HepG2 (cell line): ENCODE results near the gene HYAL1. TPM values are rescaled to one million over a fixed set of nuclear protein-coding genes. Genes with fewer than 3 reads are reported as not detected.

Source experiments
- DMAP1 ChIP-seq: IDR thresholded peaks from 2 replicates; pipeline ENCODE4 v1.6.1; 2016
- GATA4 ChIP-seq: sonication (generic); IDR thresholded peaks from 2 replicates; pipeline ENCODE4 v1.6.1; 2016; ENCODE audit warnings: antibody characterized with exemption, low read depth, borderline replicate concordance
- HOXA7 ChIP-seq: sonication (generic); formaldehyde crosslinking; IDR thresholded peaks from 2 replicates; pipeline ENCODE4 v1.8.1; 2022; ENCODE audit warnings: mild to moderate bottlenecking, missing genetic modification reagents, moderate library complexity
- KDM5A ChIP-seq: fragments of 200-600 bp; sonication (generic); IDR thresholded peaks from 2 replicates; pipeline ENCODE4 v1.7.0; 2018; ENCODE audit warnings: antibody characterized with exemption, mild to moderate bottlenecking, low read length, borderline replicate concordance
- MAFK ChIP-seq, 2 experiments: IDR thresholded peaks in 1 of 2; conservative IDR thresholded peaks in 1 of 2; 2 replicates each; pipeline ENCODE4 v1.6.1; 2011; ENCODE audit warnings: improper control_type of control experiment in 2 of 2, low read length in 2 of 2
- MIER2 ChIP-seq: IDR thresholded peaks from 2 replicates; pipeline ENCODE4 v1.6.1; 2016; ENCODE audit warnings: missing biosample characterization, missing genetic modification reagents
- PAX8 ChIP-seq: sonication (generic); formaldehyde crosslinking; IDR thresholded peaks from 2 replicates; pipeline ENCODE4 v1.8.0; 2022; ENCODE audit warnings: mild to moderate bottlenecking, missing genetic modification reagents, borderline replicate concordance
- POLR2AphosphoS5 ChIP-seq: IDR thresholded peaks from 2 replicates; pipeline ENCODE4 v1.6.1; 2012; ENCODE audit warnings: low read depth, low read length
- TCF12 ChIP-seq, 2 experiments: fragments of 450-650 bp in 1 of 2; sonication (generic) in 1 of 2; formaldehyde crosslinking in 1 of 2; IDR thresholded peaks; 2 replicates each; pipeline versions ENCODE4 v1.6.1 to v1.8.0; 2017 to 2022; ENCODE audit warnings: antibody characterized with exemption in 1 of 2, mild to moderate bottlenecking in 1 of 2, missing genetic modification reagents in 1 of 2, moderate library complexity in 1 of 2
- TP53 ChIP-seq: sonication (generic); formaldehyde crosslinking; conservative IDR thresholded peaks from 2 replicates; pipeline ENCODE4 v1.4.0; 2020; ENCODE audit warnings: missing genetic modification reagents
- ZBTB7B ChIP-seq: sonication (generic); formaldehyde crosslinking; IDR thresholded peaks from 2 replicates; pipeline ENCODE4 v1.4.0; 2020; ENCODE audit warnings: missing genetic modification reagents
- ZKSCAN8 ChIP-seq: IDR thresholded peaks from 2 replicates; pipeline ENCODE4 v1.6.1; 2016; ENCODE audit warnings: borderline replicate concordance, missing genetic modification reagents, missing compliant biosample characterization
- ZNF546 ChIP-seq: sonication (generic); formaldehyde crosslinking; conservative IDR thresholded peaks from 2 replicates; pipeline ENCODE4 v1.8.1; 2023; ENCODE audit warnings: mild to moderate bottlenecking, missing genetic modification reagents
- ZSCAN9 ChIP-seq: IDR thresholded peaks from 2 replicates; pipeline ENCODE4 v1.6.1; 2016; ENCODE audit warnings: borderline replicate concordance
- polyA plus RNA-seq, 8 experiments: library from polyadenylated mRNA; depleted of rRNA in 3 of 8; stranded (reverse) in 7 of 8; unstranded in 1 of 8; fragments of >200 nt; fragmentation: Illumina TruSeq in 4 of 8; extraction: Trizol in 4 of 8; gene quantifications; 2 replicates each; pipeline versions ENCODE4 v1.2.1 to v1.2.3, GENCODE V29; 2011 to 2016; ENCODE audit warnings: low read depth in 4 of 8, missing spikeins in 1 of 8, mixed read lengths in 1 of 8; ENCODE audit not compliant: insufficient read depth in 1 of 8
- total RNA-seq, 5 experiments: library from RNA; depleted of rRNA; stranded (reverse); fragments of >200 nt; fragmentation: Illumina TruSeq; extraction: Trizol; gene quantifications; 2 replicates each; pipeline ENCODE4 v1.2.3, GENCODE V29; 2016; ENCODE audit warnings: low read depth in 1 of 5
- TF ChIP-seq, protein P1 (sequence below): sonication (generic); formaldehyde crosslinking; IDR thresholded peaks from 2 replicates; pipeline ENCODE4 v1.4.0; 2020; ENCODE audit warnings: missing genetic modification reagents; ENCODE audit errors: not compliant biosample characterization
- TF ChIP-seq, protein P2 (sequence below): sonication (generic); formaldehyde crosslinking; conservative IDR thresholded peaks from 2 replicates; pipeline ENCODE4 v1.4.0; 2020; ENCODE audit warnings: missing genetic modification reagents
- TF ChIP-seq, protein P3 (sequence below): sonication (generic); formaldehyde crosslinking; IDR thresholded peaks from 2 replicates; pipeline ENCODE4 v1.5.0; 2020; ENCODE audit warnings: missing genetic modification reagents, mild to moderate bottlenecking, borderline replicate concordance
- TF ChIP-seq, protein P4 (sequence below): sonication (generic); formaldehyde crosslinking; IDR thresholded peaks from 2 replicates; pipeline ENCODE4; 2020; ENCODE audit warnings: missing genetic modification reagents, mild to moderate bottlenecking, borderline replicate concordance

The HYAL1 gene
- total and polyA plus RNA-seq, 2 of the 13 experiments (the other 11 are each of a cell fraction or from before 2014, with no cell fraction given): 76.5 to 193 TPM

DNA sequence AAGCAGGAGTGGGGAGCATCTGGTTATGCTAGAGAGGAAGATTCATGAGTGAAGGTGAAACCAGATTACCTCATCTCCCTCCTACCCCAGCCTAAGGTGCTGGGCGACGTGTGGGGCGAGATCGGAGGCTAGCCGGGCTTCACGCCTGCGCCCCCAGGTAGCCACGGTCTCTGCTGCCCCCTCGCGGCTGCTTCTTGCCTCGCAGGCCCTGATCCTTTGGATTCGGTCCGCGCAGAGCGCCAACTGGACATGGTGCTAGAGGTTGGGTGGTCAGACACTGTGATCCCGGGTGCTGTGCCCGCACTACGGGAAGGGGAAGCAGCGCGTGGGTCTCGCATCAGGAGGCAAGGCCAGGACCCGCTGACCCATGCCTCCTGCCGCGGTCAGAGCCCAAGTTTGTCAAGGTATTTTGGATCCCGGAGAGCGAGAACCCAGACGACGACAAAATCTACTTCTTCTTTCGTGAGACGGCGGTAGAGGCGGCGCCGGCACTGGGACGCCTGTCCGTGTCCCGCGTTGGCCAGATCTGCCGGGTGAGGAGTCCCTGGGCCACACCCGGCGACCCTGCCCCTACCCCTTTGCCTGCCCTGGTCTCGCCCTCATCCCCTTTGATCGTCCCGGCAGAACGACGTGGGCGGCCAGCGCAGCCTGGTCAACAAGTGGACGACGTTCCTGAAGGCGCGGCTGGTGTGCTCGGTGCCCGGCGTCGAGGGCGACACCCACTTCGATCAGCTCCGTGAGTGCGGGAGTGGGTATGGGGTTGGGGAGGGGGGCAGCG, 30.3 kb downstream of the HYAL1 start (continued):
- TF ChIP-seq, protein P1, sequence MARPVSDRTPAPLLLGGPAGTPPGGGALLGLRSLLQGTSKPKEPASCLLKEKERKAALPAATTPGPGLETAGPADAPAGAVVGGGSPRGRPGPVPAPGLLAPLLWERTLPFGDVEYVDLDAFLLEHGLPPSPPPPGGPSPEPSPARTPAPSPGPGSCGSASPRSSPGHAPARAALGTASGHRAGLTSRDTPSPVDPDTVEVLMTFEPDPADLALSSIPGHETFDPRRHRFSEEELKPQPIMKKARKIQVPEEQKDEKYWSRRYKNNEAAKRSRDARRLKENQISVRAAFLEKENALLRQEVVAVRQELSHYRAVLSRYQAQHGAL (CRISPR knock-in tag): no peak
- TF ChIP-seq, protein P2, sequence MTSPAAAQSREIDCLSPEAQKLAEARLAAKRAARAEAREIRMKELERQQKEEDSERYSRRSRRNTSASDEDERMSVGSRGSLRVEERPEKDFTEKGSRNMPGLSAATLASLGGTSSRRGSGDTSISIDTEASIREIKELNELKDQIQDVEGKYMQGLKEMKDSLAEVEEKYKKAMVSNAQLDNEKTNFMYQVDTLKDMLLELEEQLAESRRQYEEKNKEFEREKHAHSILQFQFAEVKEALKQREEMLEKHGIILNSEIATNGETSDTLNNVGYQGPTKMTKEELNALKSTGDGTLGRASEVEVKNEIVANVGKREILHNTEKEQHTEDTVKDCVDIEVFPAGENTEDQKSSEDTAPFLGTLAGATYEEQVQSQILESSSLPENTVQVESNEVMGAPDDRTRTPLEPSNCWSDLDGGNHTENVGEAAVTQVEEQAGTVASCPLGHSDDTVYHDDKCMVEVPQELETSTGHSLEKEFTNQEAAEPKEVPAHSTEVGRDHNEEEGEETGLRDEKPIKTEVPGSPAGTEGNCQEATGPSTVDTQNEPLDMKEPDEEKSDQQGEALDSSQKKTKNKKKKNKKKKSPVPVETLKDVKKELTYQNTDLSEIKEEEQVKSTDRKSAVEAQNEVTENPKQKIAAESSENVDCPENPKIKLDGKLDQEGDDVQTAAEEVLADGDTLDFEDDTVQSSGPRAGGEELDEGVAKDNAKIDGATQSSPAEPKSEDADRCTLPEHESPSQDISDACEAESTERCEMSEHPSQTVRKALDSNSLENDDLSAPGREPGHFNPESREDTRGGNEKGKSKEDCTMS (CRISPR knock-in tag): no peak
- no peak for TF ChIP-seq PAX8 (CRISPR knock-in tag)
- no peak for TF ChIP-seq ZNF546 (CRISPR knock-in tag)
- 0 out of 2 replicates have a peak, but pooled peaks have one; percentile 46 for TF ChIP-seq ZKSCAN8
- TF ChIP-seq HOXA7 (CRISPR knock-in tag): no peak
- no peak for TF ChIP-seq GATA4
- TF ChIP-seq TP53: no peak
- TF ChIP-seq, protein P3, sequence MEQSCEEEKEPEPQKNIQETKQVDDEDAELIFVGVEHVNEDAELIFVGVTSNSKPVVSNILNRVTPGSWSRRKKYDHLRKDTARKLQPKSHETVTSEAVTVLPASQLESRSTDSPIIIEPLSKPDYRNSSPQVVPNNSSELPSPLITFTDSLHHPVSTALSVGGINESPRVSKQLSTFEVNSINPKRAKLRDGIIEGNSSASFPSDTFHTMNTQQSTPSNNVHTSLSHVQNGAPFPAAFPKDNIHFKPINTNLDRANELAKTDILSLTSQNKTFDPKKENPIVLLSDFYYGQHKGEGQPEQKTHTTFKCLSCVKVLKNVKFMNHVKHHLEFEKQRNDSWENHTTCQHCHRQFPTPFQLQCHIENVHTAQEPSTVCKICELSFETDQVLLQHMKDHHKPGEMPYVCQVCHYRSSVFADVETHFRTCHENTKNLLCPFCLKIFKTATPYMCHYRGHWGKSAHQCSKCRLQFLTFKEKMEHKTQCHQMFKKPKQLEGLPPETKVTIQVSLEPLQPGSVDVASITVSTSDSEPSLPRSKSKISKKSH: peak; percentile 39; the same call in 1 of the 2 replicates
- 0 out of 2 replicates have a peak, but pooled peaks have one; percentile 53 for TF ChIP-seq KDM5A
- TF ChIP-seq ZSCAN9 (CRISPR knock-in tag): peak; percentile 56; the same call in 1 of the 2 replicates
- TF ChIP-seq MIER2: 0 out of 2 replicates have a peak, but pooled peaks have one; percentile 45
- 0 out of 2 replicates have a peak, but pooled peaks have one; percentile 37 for TF ChIP-seq POLR2AphosphoS5
- TF ChIP-seq, protein P4, sequence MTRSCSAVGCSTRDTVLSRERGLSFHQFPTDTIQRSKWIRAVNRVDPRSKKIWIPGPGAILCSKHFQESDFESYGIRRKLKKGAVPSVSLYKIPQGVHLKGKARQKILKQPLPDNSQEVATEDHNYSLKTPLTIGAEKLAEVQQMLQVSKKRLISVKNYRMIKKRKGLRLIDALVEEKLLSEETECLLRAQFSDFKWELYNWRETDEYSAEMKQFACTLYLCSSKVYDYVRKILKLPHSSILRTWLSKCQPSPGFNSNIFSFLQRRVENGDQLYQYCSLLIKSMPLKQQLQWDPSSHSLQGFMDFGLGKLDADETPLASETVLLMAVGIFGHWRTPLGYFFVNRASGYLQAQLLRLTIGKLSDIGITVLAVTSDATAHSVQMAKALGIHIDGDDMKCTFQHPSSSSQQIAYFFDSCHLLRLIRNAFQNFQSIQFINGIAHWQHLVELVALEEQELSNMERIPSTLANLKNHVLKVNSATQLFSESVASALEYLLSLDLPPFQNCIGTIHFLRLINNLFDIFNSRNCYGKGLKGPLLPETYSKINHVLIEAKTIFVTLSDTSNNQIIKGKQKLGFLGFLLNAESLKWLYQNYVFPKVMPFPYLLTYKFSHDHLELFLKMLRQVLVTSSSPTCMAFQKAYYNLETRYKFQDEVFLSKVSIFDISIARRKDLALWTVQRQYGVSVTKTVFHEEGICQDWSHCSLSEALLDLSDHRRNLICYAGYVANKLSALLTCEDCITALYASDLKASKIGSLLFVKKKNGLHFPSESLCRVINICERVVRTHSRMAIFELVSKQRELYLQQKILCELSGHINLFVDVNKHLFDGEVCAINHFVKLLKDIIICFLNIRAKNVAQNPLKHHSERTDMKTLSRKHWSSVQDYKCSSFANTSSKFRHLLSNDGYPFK (CRISPR knock-in tag): no peak
- no peak for TF ChIP-seq TCF12 (IDR thresholded peaks at IDR 0.05)
- no peak for TF ChIP-seq TCF12 (CRISPR knock-in tag; IDR thresholded peaks at IDR 0.05)
- no peak for TF ChIP-seq DMAP1 (CRISPR knock-in tag)
- TF ChIP-seq ZBTB7B: peak; percentile 47; the same call in 1 of the 2 replicates
- TF ChIP-seq MAFK (conservative IDR thresholded peaks at IDR 0.05 in 1 of 2, IDR thresholded peaks at IDR 0.05 in 1 of 2; ENCODE audit: low read length in 2 of 2): no peak
